Measurements from ENCODE around the gene LGI4.

The LGI4 gene

DNA sequence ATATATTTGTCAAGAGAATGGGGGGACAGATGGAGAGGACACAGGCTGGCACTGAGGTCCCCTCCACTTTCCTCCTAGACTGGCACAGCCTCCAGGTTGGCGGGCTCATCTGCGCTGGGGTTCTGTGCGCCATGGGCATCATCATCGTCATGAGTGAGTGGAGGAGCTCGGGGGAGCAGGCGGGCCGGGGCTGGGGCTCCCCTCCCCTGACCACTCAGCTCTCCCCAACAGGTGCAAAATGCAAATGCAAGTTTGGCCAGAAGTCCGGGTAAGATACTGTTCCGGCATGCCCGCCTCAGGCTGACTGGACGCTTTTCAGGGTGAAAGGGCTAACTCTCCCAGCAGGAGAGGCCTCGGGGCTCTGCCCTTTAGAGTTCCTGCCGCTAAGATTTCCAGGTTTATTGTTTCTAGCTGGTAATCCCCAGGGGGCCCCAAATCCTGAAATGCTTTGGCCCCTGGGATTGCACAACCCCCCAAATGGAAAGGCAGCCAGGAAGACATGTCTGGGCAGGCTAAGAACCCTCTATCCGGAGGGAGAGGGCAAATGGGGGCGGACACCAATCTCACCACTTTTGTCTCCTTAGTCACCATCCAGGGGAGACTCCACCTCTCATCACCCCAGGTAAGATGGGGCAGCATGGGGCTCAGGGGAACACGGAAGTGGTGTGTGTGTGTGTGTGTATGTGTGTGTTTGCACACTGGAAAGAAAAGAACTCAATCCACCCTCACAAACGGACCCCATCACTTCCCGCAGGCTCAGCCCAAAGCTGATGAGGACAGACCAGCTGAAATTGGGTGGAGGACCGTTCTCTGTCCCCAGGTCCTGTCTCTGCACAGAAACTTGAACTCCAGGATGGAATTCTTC, 11.9 kb downstream of the LGI4 start:
- Histone ChIP-seq H3K9ac (ENCODE audit: low read depth, low read length, poor library complexity, severe bottlenecking) (no peak overlapping the region), H3K4me2 (ENCODE audit: low read depth, low read length, poor library complexity, severe bottlenecking) (no peak overlapping the region), H3F3A (ENCODE audit: low read depth) (no peaks in the 10 kb centered on the region), H3K27me3 (ENCODE audit: insufficient read depth, low read length, poor library complexity, severe bottlenecking) (no peaks in the 10 kb centered on the region), H3K9me3 (ENCODE audit: insufficient read depth, low read depth, low read length) (no peaks in the 10 kb centered on the region), H4K20me1 (ENCODE audit: insufficient read depth, low read length, poor library complexity, severe bottlenecking) (no peaks in the 10 kb centered on the region), H3K4me3 (ENCODE audit: low read length, poor library complexity, severe bottlenecking) (no peak overlapping the region), H3K9me2 (replicated peaks; ENCODE audit: low read depth, low read length) (no peaks in the 10 kb centered on the region), H3K4me1 (ENCODE audit: insufficient read depth, low read length, poor library complexity, severe bottlenecking) (no peaks in the 10 kb centered on the region), H2AFZ (ENCODE audit: low read length) (no peak overlapping the region), H3K36me3 (ENCODE audit: insufficient read depth, low read length) (no peaks in the 10 kb centered on the region), H3K79me2 (ENCODE audit: insufficient read depth, low read length) (no peaks in the 10 kb centered on the region)
- no peak for TF ChIP-seq EZH2phosphoT487 (IDR thresholded peaks at IDR 0.05; ENCODE audit: borderline replicate concordance)
- TF ChIP-seq, protein P1, sequence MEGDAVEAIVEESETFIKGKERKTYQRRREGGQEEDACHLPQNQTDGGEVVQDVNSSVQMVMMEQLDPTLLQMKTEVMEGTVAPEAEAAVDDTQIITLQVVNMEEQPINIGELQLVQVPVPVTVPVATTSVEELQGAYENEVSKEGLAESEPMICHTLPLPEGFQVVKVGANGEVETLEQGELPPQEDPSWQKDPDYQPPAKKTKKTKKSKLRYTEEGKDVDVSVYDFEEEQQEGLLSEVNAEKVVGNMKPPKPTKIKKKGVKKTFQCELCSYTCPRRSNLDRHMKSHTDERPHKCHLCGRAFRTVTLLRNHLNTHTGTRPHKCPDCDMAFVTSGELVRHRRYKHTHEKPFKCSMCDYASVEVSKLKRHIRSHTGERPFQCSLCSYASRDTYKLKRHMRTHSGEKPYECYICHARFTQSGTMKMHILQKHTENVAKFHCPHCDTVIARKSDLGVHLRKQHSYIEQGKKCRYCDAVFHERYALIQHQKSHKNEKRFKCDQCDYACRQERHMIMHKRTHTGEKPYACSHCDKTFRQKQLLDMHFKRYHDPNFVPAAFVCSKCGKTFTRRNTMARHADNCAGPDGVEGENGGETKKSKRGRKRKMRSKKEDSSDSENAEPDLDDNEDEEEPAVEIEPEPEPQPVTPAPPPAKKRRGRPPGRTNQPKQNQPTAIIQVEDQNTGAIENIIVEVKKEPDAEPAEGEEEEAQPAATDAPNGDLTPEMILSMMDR (conservative IDR thresholded peaks at IDR 0.05; ENCODE audit: low read length), result no peak

DNA sequence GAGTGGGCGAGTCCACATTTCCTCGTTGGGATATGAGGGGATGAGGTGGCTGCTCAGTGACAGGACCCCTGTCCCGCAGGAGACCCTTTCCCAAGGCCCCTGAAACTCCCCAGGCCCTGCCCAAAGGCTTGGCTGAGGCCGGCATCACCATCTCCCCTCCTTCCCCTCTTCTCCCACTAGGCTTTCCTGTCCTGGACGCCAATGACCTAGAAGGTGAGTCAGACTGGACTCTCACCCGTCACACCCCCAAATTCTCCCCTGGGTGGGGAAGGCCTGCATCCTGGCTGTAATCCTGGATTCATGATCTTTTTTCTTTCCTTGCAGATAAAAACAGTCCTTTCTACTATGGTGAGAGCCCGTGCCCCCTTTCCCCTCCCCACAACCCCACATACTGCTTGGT, 14.0 kb downstream of the LGI4 start:
- Histone ChIP-seq H3K27me3 (ENCODE audit: insufficient read depth, low read length, poor library complexity, severe bottlenecking) (no peaks in the 10 kb centered on the region), H3K9ac (ENCODE audit: low read depth, low read length, poor library complexity, severe bottlenecking) (no peak overlapping the region)

DNA sequence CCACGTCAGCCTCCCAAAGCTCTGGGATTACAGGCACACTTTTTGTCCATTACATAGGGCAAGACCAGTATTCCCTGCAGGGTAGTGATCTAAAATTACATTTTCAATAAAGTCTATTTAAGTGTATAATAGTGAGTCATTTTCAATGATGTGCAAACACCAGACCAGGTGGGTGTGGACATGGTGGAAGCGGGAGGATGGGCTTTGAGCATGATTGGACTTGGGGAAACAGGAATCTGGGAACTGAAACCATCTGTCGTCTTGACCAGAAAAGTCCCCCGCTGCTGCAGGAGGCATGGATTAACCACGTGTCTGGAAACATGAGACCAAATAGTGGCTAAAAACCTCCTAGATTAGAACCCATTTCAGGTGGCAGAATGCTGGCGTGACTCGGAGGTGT, 14.4 kb downstream of the LGI4 start:
- H2AFZ ChIP-seq (ENCODE audit: low read length), result no peak overlapping the region
- H3K4me1 ChIP-seq (ENCODE audit: insufficient read depth, low read length, poor library complexity, severe bottlenecking), result no peaks in the 10 kb centered on the region
- no peaks in the 10 kb centered on the region for H3K9me2 ChIP-seq (replicated peaks; ENCODE audit: low read depth, low read length)
- H3K79me2 ChIP-seq (ENCODE audit: insufficient read depth, low read length), result no peaks in the 10 kb centered on the region
- no peaks in the 10 kb centered on the region for H4K20me1 ChIP-seq (ENCODE audit: insufficient read depth, low read length, poor library complexity, severe bottlenecking)
- no peak for TF ChIP-seq EZH2phosphoT487 (IDR thresholded peaks at IDR 0.05; ENCODE audit: borderline replicate concordance)
- TF ChIP-seq, protein P1 (conservative IDR thresholded peaks at IDR 0.05; ENCODE audit: low read length), result no peak
- no peaks in the 10 kb centered on the region for H3F3A ChIP-seq (ENCODE audit: low read depth)
- no peak overlapping the region for H3K4me2 ChIP-seq (ENCODE audit: low read depth, low read length, poor library complexity, severe bottlenecking)
- no peak overlapping the region for H3K4me3 ChIP-seq (ENCODE audit: low read length, poor library complexity, severe bottlenecking)
- H3K9me3 ChIP-seq (ENCODE audit: insufficient read depth, low read depth, low read length), result no peaks in the 10 kb centered on the region
- no peaks in the 10 kb centered on the region for H3K36me3 ChIP-seq (ENCODE audit: insufficient read depth, low read length)
- no peak overlapping the region for H3K9ac ChIP-seq (ENCODE audit: low read depth, low read length, poor library complexity, severe bottlenecking)
- no peaks in the 10 kb centered on the region for H3K27me3 ChIP-seq (ENCODE audit: insufficient read depth, low read length, poor library complexity, severe bottlenecking)

More for the DNA sequence above, 14.0 kb downstream of the LGI4 start:
- H3F3A ChIP-seq (ENCODE audit: low read depth), result no peaks in the 10 kb centered on the region
- no peaks in the 10 kb centered on the region for H3K4me1 ChIP-seq (ENCODE audit: insufficient read depth, low read length, poor library complexity, severe bottlenecking)
- no peaks in the 10 kb centered on the region for H3K36me3 ChIP-seq (ENCODE audit: insufficient read depth, low read length)
- H4K20me1 ChIP-seq (ENCODE audit: insufficient read depth, low read length, poor library complexity, severe bottlenecking), result no peaks in the 10 kb centered on the region
- H2AFZ ChIP-seq (ENCODE audit: low read length), result no peak overlapping the region
- H3K4me2 ChIP-seq (ENCODE audit: low read depth, low read length, poor library complexity, severe bottlenecking), result no peak overlapping the region
- no peak overlapping the region for H3K4me3 ChIP-seq (ENCODE audit: low read length, poor library complexity, severe bottlenecking)
- no peaks in the 10 kb centered on the region for H3K79me2 ChIP-seq (ENCODE audit: insufficient read depth, low read length)
- H3K9me2 ChIP-seq (replicated peaks; ENCODE audit: low read depth, low read length), result no peaks in the 10 kb centered on the region
- no peaks in the 10 kb centered on the region for H3K9me3 ChIP-seq (ENCODE audit: insufficient read depth, low read depth, low read length)
- no peak for TF ChIP-seq EZH2phosphoT487 (IDR thresholded peaks at IDR 0.05; ENCODE audit: borderline replicate concordance)
- TF ChIP-seq, protein P1 (conservative IDR thresholded peaks at IDR 0.05; ENCODE audit: low read length), result no peak
